Measurements from ENCODE around the gene ZNF687.

- TF ChIP-seq YY1 (IDR thresholded peaks at IDR 0.05; ENCODE audit: insufficient read depth, insufficient read length) (no peak), ZNF274 (IDR thresholded peaks at IDR 0.05; ENCODE audit: low read depth, low read length) (no peak), SUZ12 (IDR thresholded peaks at IDR 0.05; ENCODE audit: extremely low read depth, insufficient read depth, insufficient read length) (no peak)
These were observed 30.2 kb upstream of the ZNF687 start for GRCh38 chr1:151251656-151252470.

Data from NT2/D1 (cell line).